Bronchial epithelial cell (primary cell): Measurements from ENCODE around the gene PPP1R12C. TPM values are rescaled to one million over a fixed set of nuclear protein-coding genes. Genes with fewer than 3 reads are reported as not detected.

Experiments
- DNase-seq: peaks from one replicate; pipeline ENCODE4 v3.0.0-alpha.2; 2010; ENCODE audit warnings: low read depth
- FAIRE-seq: peaks from 2 replicates; lab custom pipeline; 2011; peaks lifted over from hg19 to GRCh38; lab: Jason Lieb, UNC
- H3K27me3 ChIP-seq: 2 replicates; pipeline ENCODE4 v1.5.1; 2011; ENCODE audit warnings: low read length; ENCODE audit not compliant: control insufficient read depth, insufficient read depth
- H3K36me3 ChIP-seq: 2 replicates; pipeline ENCODE4 v1.5.1; 2011; ENCODE audit warnings: low read length; ENCODE audit not compliant: control insufficient read depth, insufficient read depth
- H3K4me3 ChIP-seq: 2 replicates; pipeline ENCODE4 v1.5.1; 2011; ENCODE audit warnings: mild to moderate bottlenecking, low read depth, low read length, control low read depth
- total RNA-seq: library from RNA; depleted of rRNA; stranded (reverse); fragments of >200 nt; gene quantifications from 2 replicates; pipeline ENCODE4 v1.2.1, GENCODE V29; 2014
- TF ChIP-seq, protein P1 (sequence below): IDR thresholded peaks from 2 replicates; pipeline ENCODE4 v1.5.1; 2011; ENCODE audit warnings: mild to moderate bottlenecking, moderate library complexity, low read length, control low read depth, inconsistent platforms; ENCODE audit not compliant: insufficient read depth, severe bottlenecking

Gene PPP1R12C
- total RNA-seq, 1 donor from 2014 or later = 22.9 TPM

- H3K36me3 ChIP-seq = peaks cover 32% of the 10 kb centered on the region
- TF ChIP-seq, protein P1, sequence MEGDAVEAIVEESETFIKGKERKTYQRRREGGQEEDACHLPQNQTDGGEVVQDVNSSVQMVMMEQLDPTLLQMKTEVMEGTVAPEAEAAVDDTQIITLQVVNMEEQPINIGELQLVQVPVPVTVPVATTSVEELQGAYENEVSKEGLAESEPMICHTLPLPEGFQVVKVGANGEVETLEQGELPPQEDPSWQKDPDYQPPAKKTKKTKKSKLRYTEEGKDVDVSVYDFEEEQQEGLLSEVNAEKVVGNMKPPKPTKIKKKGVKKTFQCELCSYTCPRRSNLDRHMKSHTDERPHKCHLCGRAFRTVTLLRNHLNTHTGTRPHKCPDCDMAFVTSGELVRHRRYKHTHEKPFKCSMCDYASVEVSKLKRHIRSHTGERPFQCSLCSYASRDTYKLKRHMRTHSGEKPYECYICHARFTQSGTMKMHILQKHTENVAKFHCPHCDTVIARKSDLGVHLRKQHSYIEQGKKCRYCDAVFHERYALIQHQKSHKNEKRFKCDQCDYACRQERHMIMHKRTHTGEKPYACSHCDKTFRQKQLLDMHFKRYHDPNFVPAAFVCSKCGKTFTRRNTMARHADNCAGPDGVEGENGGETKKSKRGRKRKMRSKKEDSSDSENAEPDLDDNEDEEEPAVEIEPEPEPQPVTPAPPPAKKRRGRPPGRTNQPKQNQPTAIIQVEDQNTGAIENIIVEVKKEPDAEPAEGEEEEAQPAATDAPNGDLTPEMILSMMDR = no peak
- no peak overlapping the region for H3K4me3 ChIP-seq
- no peak for FAIRE-seq
- no peaks in the 10 kb centered on the region for H3K27me3 ChIP-seq
- no peak for DNase-seq
These were observed 66.5 kb downstream of the PPP1R12C start for GRCh38 chr19:55050749-55051532.

DNA sequence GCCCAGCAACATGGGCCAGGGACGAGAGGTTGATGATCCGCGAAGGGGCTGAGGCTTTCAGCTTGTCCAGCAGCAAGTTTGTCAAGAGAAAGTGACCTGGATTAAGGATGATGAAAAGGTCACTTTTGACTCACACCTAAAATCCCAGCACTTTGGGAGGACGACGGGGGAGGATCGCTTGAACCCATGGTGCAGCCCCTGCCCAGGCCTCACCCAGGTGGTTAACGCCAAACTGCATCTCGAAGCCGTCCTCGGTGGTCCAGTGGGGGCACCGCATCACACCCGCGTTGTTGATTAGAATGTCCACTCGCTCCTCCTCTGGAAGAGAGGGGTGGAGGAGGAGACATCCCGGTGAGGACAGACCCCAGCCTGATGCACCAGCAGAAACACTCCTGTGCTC, 69.0 kb downstream of the PPP1R12C start:
- peaks cover 35% of the 10 kb centered on the region for H3K36me3 ChIP-seq
- DNase-seq (no peak), FAIRE-seq (no peak)
- TF ChIP-seq, protein P1 = no peak
- H3K4me3 ChIP-seq = no peak overlapping the region
- no peaks in the 10 kb centered on the region for H3K27me3 ChIP-seq

DNA sequence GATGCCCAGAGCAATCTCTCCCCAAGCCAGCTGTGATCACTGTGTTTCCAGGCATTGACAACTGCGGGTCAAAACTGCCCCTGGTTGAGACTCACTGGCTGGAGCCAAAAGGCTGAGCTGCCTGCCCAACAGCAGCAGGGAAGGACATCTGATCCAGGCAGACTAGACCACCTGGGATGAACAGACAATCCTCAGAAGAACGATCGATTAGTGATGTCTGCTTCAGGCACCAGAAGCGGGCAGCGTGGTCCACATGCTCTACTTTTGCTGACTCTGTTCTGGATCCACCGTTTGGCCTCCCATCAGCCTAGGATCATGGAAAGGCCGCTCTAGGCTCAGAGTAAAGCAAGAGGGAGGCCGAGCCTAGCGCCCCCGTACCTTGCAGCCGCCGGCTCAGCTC, 69.5 kb downstream of the PPP1R12C start:
- Histone ChIP-seq H3K36me3 (peaks cover 34% of the 10 kb centered on the region), H3K27me3 (no peaks in the 10 kb centered on the region), H3K4me3 (no peak overlapping the region)
- DNase-seq = no peak
- TF ChIP-seq, protein P1 = no peak
- no peak for FAIRE-seq

DNA sequence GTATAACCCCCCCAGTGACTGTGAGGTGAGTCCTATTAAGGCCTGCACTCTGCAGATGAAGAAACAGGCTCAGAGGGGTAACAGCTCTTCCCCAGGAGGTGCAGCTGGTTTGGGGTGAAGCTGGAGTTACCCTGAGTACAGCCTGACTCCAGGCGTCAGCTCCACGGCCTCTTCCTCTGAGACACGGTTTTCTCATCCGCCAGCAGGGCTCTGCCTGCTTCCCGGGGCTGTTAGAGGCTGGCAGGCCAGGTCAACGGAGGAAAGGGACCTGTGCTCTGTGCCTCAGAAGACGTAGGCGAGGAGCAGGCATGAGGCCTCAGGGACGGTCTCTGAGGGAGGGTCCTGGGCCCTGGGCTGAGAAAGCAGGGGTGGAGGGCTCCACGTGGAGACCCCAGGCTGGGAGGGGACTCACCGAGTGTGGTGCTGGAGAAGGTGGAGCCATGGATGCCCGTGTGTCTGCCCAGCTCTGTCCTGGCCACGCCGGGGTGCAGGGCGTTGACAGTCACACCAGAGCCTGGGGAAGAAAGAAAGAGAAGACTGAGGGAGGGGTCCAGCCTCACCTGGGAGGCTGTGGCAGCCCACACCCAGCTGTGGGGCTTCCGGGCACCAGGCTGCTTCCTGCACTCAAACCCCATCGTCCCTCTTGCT, 70.3 kb downstream of the PPP1R12C start:
- FAIRE-seq (no peak), DNase-seq (no peak)
- no peaks in the 10 kb centered on the region for H3K27me3 ChIP-seq
- TF ChIP-seq, protein P1 = no peak
- H3K36me3 ChIP-seq = peaks cover 34% of the 10 kb centered on the region
- no peak overlapping the region for H3K4me3 ChIP-seq

- Histone ChIP-seq H3K36me3 (peaks cover 27% of the 10 kb centered on the region), H3K27me3 (no peaks in the 10 kb centered on the region), H3K4me3 (no peak overlapping the region)
- TF ChIP-seq, protein P1 = no peak
- FAIRE-seq (no peak), DNase-seq (no peak)
These were observed 72.4 kb downstream of the PPP1R12C start for GRCh38 chr19:55044771-55045716.
